Astrocyte (in vitro differentiated cells and primary cell): Measurements from ENCODE around the gene CAMKMT. TPM values are rescaled to one million over a fixed set of nuclear protein-coding genes. Genes with fewer than 3 reads are reported as not detected.

ENCODE experiments used
- DNase-seq: peaks from one replicate; pipeline ENCODE4 v3.0.0-alpha.2; 2010; ENCODE audit warnings: low read depth
- FAIRE-seq: peaks from 2 replicates; lab custom pipeline; 2011; peaks lifted over from hg19 to GRCh38; lab: Jason Lieb, UNC
- H2AFZ ChIP-seq: 2 replicates; pipeline ENCODE4 v1.6.0; 2012; ENCODE audit warnings: low read depth, low read length, inconsistent platforms
- H3K27ac ChIP-seq: 2 replicates; pipeline ENCODE4 v1.5.1; 2011; ENCODE audit warnings: low read depth, low read length, inconsistent platforms
- H3K27me3 ChIP-seq: 2 replicates; pipeline ENCODE4 v1.6.0; 2011; ENCODE audit warnings: low read length, inconsistent platforms; ENCODE audit not compliant: insufficient read depth
- H3K36me3 ChIP-seq: 2 replicates; pipeline ENCODE4 v1.5.1; 2011; ENCODE audit warnings: low read length, inconsistent platforms; ENCODE audit not compliant: insufficient read depth
- H3K4me1 ChIP-seq: 2 replicates; pipeline ENCODE4 v1.5.1; 2011; ENCODE audit warnings: low read length, inconsistent platforms; ENCODE audit not compliant: insufficient read depth
- H3K4me2 ChIP-seq: 2 replicates; pipeline ENCODE4 v1.6.0; 2012; ENCODE audit warnings: low read length, inconsistent platforms
- H3K4me3 ChIP-seq: 2 replicates; pipeline ENCODE4 v1.5.1; 2011; ENCODE audit warnings: low read depth, mild to moderate bottlenecking, low read length, inconsistent platforms; ENCODE audit not compliant: insufficient read depth
- H3K79me2 ChIP-seq: 2 replicates; pipeline ENCODE4 v1.6.0; 2012; ENCODE audit warnings: mild to moderate bottlenecking, low read length, inconsistent platforms; ENCODE audit not compliant: insufficient read depth
- H3K9ac ChIP-seq: 2 replicates; pipeline ENCODE4 v1.6.0; 2012; ENCODE audit warnings: mild to moderate bottlenecking, low read length, inconsistent platforms
- H3K9me3 ChIP-seq: 2 replicates; pipeline ENCODE4 v1.5.1; 2012; ENCODE audit warnings: low read depth, mild to moderate bottlenecking, low read length, inconsistent platforms; ENCODE audit not compliant: insufficient read depth
- H4K20me1 ChIP-seq: 2 replicates; pipeline ENCODE4 v1.6.0; 2012; ENCODE audit warnings: low read length, inconsistent platforms; ENCODE audit not compliant: insufficient read depth
- H3K27ac Mint-ChIP-seq: one replicate; pipeline ENCODE4 v1.8.0; 2021; ENCODE audit warnings: mild to moderate bottlenecking, mixed read lengths; ENCODE audit not compliant: unreplicated experiment
- H3K27me3 Mint-ChIP-seq: one replicate; pipeline ENCODE4 v1.8.0; 2021; ENCODE audit warnings: low read depth, mixed read lengths; ENCODE audit not compliant: unreplicated experiment
- H3K36me3 Mint-ChIP-seq: one replicate; pipeline ENCODE4 v1.8.0; 2021; ENCODE audit warnings: low read depth, mixed read lengths; ENCODE audit not compliant: unreplicated experiment
- H3K4me1 Mint-ChIP-seq: one replicate; pipeline ENCODE4 v1.8.0; 2021; ENCODE audit warnings: low read depth, mixed read lengths; ENCODE audit not compliant: unreplicated experiment
- H3K4me3 Mint-ChIP-seq: one replicate; pipeline ENCODE4 v1.8.0; 2021; ENCODE audit warnings: mild to moderate bottlenecking, moderate library complexity, mixed read lengths; ENCODE audit not compliant: unreplicated experiment
- H3K9me3 Mint-ChIP-seq: one replicate; pipeline ENCODE4 v1.8.0; 2021; ENCODE audit warnings: mild to moderate bottlenecking, mixed read lengths; ENCODE audit not compliant: unreplicated experiment
- EZH2 ChIP-seq: IDR thresholded peaks from 2 replicates; pipeline ENCODE4 v1.6.1; 2012; ENCODE audit warnings: mild to moderate bottlenecking, low read length, inconsistent platforms; ENCODE audit not compliant: insufficient read depth
- total RNA-seq: library from RNA; stranded (reverse); gene quantifications from 2 replicates; pipeline ENCODE4 v1.2.1, GENCODE V29; 2021
- TF ChIP-seq, protein P1 (sequence below): IDR thresholded peaks from 2 replicates; pipeline ENCODE4 v1.5.1; 2011; ENCODE audit warnings: low read depth, mild to moderate bottlenecking, inconsistent platforms, low read length, moderate library complexity; ENCODE audit not compliant: insufficient read depth

Gene CAMKMT
- total RNA-seq, 1 donor from 2014 or later, result 9.3 TPM

DNA sequence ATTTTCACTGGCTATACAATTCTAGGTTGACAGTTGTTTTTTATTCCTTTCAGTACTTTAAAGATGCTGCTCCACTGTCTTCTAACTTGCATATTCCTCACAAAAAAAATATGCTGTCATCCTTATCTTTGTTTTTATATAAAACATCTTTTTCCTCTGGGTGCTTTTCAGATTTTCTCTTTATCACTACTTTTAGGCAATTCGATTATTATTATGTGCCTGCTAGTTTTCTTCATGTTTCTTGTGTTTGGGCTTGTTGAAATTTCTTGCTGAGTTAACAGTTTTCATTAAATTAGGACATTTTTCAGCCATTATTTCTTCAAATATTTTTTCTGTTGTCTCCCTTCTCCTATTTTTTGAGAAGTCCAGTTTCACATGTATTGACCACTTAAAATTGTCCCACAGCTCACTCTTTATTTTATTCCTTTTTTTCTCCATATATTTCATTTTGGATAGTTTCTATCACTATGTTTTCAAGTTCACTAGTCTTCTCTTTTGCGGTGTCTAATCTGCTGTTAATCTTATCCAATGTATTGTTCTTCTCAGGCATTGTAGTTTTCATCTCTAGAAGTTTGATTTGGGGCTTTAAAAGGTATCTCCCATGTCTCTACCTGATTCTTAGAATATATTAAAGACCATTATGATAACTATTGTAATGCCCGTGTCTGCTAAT is 374.7 kb downstream of the CAMKMT start:
- H3K36me3 Mint-ChIP-seq, result no peaks in the 10 kb centered on the region
- no peaks in the 10 kb centered on the region for H3K27me3 ChIP-seq
- H2AFZ ChIP-seq, result no peak overlapping the region
- peaks cover 4% of the 10 kb centered on the region for H3K4me1 ChIP-seq
- H3K79me2 ChIP-seq, result no peaks in the 10 kb centered on the region
- H3K9me3 ChIP-seq, result no peaks in the 10 kb centered on the region
- no peak for DNase-seq
- H3K36me3 ChIP-seq, result no peaks in the 10 kb centered on the region
- no peaks in the 10 kb centered on the region for H4K20me1 ChIP-seq
- H3K9ac ChIP-seq, result no peak overlapping the region
- no peaks in the 10 kb centered on the region for H3K27me3 Mint-ChIP-seq
- no peak overlapping the region for H3K4me3 ChIP-seq
- H3K4me2 ChIP-seq, result no peak overlapping the region
- H3K4me1 Mint-ChIP-seq, result peaks cover 3% of the 10 kb centered on the region
- H3K27ac ChIP-seq, result no peak overlapping the region
- TF ChIP-seq EZH2, result no peak
- TF ChIP-seq, protein P1, sequence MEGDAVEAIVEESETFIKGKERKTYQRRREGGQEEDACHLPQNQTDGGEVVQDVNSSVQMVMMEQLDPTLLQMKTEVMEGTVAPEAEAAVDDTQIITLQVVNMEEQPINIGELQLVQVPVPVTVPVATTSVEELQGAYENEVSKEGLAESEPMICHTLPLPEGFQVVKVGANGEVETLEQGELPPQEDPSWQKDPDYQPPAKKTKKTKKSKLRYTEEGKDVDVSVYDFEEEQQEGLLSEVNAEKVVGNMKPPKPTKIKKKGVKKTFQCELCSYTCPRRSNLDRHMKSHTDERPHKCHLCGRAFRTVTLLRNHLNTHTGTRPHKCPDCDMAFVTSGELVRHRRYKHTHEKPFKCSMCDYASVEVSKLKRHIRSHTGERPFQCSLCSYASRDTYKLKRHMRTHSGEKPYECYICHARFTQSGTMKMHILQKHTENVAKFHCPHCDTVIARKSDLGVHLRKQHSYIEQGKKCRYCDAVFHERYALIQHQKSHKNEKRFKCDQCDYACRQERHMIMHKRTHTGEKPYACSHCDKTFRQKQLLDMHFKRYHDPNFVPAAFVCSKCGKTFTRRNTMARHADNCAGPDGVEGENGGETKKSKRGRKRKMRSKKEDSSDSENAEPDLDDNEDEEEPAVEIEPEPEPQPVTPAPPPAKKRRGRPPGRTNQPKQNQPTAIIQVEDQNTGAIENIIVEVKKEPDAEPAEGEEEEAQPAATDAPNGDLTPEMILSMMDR, result no peak
- no peak overlapping the region for H3K4me3 Mint-ChIP-seq
- H3K9me3 Mint-ChIP-seq, result no peaks in the 10 kb centered on the region
- FAIRE-seq, result no peak
- no peak overlapping the region for H3K27ac Mint-ChIP-seq

DNA sequence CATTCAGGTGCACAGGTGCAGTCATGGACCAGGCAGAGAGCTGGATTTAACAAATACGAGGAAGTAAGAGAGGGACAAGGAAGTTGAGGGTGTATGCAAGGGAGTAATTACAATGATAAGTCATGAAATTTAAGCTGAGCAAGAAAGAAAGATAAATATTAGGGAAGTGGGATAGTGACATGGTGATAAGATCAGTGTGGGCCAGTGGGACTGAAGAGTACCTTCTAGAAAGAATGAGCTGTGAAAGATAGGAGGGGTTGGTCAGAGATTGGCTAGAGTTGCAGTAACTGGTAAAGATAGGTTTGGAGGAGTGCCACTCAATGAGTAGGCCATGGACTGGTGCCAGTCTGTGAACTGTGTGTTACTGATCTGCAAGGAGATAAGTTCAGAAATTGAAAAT is 378.9 kb downstream of the CAMKMT start:
- Histone ChIP-seq H3K79me2 (no peaks in the 10 kb centered on the region), H3K36me3 (no peaks in the 10 kb centered on the region), H3K4me3 (no peak overlapping the region), H3K27ac (no peak overlapping the region), H3K9ac (no peak overlapping the region), H3K4me1 (peaks cover 6% of the 10 kb centered on the region), H4K20me1 (no peaks in the 10 kb centered on the region), H3K9me3 (no peaks in the 10 kb centered on the region), H2AFZ (no peak overlapping the region), H3K27me3 (no peaks in the 10 kb centered on the region), H3K4me2 (no peak overlapping the region)
- Mint-ChIP-seq H3K9me3 (no peaks in the 10 kb centered on the region), H3K4me1 (peaks cover 5% of the 10 kb centered on the region), H3K27ac (no peak overlapping the region), H3K36me3 (no peaks in the 10 kb centered on the region), H3K4me3 (no peak overlapping the region), H3K27me3 (no peaks in the 10 kb centered on the region)
- DNase-seq, result no peak
- no peak for FAIRE-seq
- TF ChIP-seq, protein P1, result no peak
- TF ChIP-seq EZH2, result no peak

DNA sequence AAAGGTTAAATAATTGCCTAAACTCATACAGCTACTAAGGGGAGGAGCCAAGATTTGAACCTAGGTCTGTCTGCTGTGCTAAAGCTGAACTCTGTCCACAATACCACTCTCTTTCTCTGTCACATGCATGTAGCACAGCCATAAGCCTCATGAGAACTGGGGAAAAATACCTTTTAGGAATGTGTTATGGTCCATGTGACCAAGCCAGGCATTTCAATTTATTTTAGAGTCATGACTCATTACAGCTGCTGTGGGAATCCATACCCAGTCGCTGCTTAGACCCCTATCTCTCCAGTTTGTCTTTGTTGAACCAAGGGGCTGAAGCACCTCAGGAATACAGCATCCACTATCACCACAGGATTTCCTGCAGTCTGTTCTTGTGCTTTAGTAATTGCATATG is 379.8 kb downstream of the CAMKMT start:
- no peaks in the 10 kb centered on the region for H3K36me3 Mint-ChIP-seq
- H3K27ac Mint-ChIP-seq, result no peak overlapping the region
- H3K27ac ChIP-seq, result no peak overlapping the region
- H3K4me1 ChIP-seq, result peaks cover 6% of the 10 kb centered on the region
- FAIRE-seq (no peak), DNase-seq (peak; percentile 25)
- no peak overlapping the region for H3K4me3 Mint-ChIP-seq
- H4K20me1 ChIP-seq, result no peaks in the 10 kb centered on the region
- H3K9me3 ChIP-seq, result no peaks in the 10 kb centered on the region
- no peaks in the 10 kb centered on the region for H3K27me3 Mint-ChIP-seq
- no peaks in the 10 kb centered on the region for H3K79me2 ChIP-seq
- no peaks in the 10 kb centered on the region for H3K9me3 Mint-ChIP-seq
- H3K9ac ChIP-seq, result no peak overlapping the region
- TF ChIP-seq, protein P1, result no peak
- no peak for TF ChIP-seq EZH2
- H3K27me3 ChIP-seq, result no peaks in the 10 kb centered on the region
- no peaks in the 10 kb centered on the region for H3K36me3 ChIP-seq
- H3K4me3 ChIP-seq, result no peak overlapping the region
- H2AFZ ChIP-seq, result no peak overlapping the region
- H3K4me2 ChIP-seq, result no peak overlapping the region
- peaks cover 5% of the 10 kb centered on the region for H3K4me1 Mint-ChIP-seq
